Ovary (tissue), 3 donors: ENCODE results near the gene PLXNB1.

Experiments
- CTCF ChIP-seq, 3 donors: fragments of 450-650 bp in 2 of 3; fragments of 200-600 bp in 1 of 3; IDR thresholded peaks; one replicate each; pipeline versions ENCODE4 v1.5.1 to v1.8.0; 2016 to 2022; ENCODE audit warnings: antibody characterized with exemption in 3 of 3, mild to moderate bottlenecking in 1 of 3
- EP300 ChIP-seq: sonication (generic); formaldehyde crosslinking; IDR thresholded peaks from one replicate; pipeline ENCODE4 v1.6.1; 2017; ENCODE audit warnings: antibody characterized with exemption
- POLR2A ChIP-seq: fragments of 450-650 bp; IDR thresholded peaks from one replicate; pipeline ENCODE4 v1.6.1; 2017; ENCODE audit warnings: antibody characterized with exemption, mild to moderate bottlenecking, moderate library complexity
- donor health status: DM: no; HTN: no; CAD: no.

- TF ChIP-seq CTCF (IDR thresholded peaks at IDR 0.05) (no peak), POLR2A (no peak), EP300 (no peak)
These were observed 24.5 kb downstream of the PLXNB1 start for GRCh38 chr3:48405343-48405881.
